Left ventricle myocardium superior (tissue), 1 donor: Measurements from ENCODE around the gene KCNQ1. TPM values are rescaled to one million over a fixed set of nuclear protein-coding genes. Genes with fewer than 3 reads are reported as not detected.

Source experiments
- ATAC-seq: fragments of 200-7000 bp; cut with Tn5 transposase; one replicate; pipeline ENCODE4 v1.9.1; 2020; ENCODE audit warnings: mild to moderate bottlenecking, moderate library complexity
- DNase-seq: peaks from one replicate; pipeline ENCODE4 v3.0.0-alpha.2; 2020
- intact Hi-C: fragments of 100-400 bp; cut with micrococcal nuclease; formaldehyde crosslinking; loops from one replicate; pipeline ENCODE4 v1.11.0; 2022
- total RNA-seq: library from RNA; stranded (reverse); fragmentation: NEBNext Ultra II Directional; extraction: Animal tissue kit (Norgen Biotek cat#: 25700); gene quantifications from one replicate; pipeline ENCODE4 v1.2.1, GENCODE V29; 2021
- donor health status: DM: no; HTN: yes; CAD: no; lungs with severe emphysema.

Gene KCNQ1
- total RNA-seq, 1 donor from 2014 or later = 49.7 TPM

- intact Hi-C loops = no loop called here
Measured at GRCh38 chr11:2669634-2670469, 225.0 kb downstream of the KCNQ1 start.

GRCh38 chr11:2670541-2671100 lies 225.8 kb downstream of the KCNQ1 start:
- no peak for DNase-seq
- intact Hi-C loops = no loop called here
- ATAC-seq = no peak

More at GRCh38 chr11:2669634-2670469, 225.0 kb downstream of the KCNQ1 start:
- DNase-seq (no peak), ATAC-seq (no peak)

GRCh38 chr11:2671748-2672147 lies 226.9 kb downstream of the KCNQ1 start:
- DNase-seq (no peak), ATAC-seq (no peak)
- intact Hi-C loops = no loop called here

- DNase-seq (no peak), ATAC-seq (peak; percentile 18)
- intact Hi-C loops = no loop called here
Measured at GRCh38 chr11:2672553-2673249, 227.9 kb downstream of the KCNQ1 start.

GRCh38 chr11:2673250-2673610 lies 228.4 kb downstream of the KCNQ1 start:
- ATAC-seq = no peak
- intact Hi-C loops = no loop called here
- DNase-seq = no peak

- ATAC-seq = no peak
- DNase-seq = no peak
- intact Hi-C loops = no loop called here
Measured at GRCh38 chr11:2673871-2674471, 229.2 kb downstream of the KCNQ1 start.

GRCh38 chr11:2674658-2675131 lies 229.9 kb downstream of the KCNQ1 start:
- intact Hi-C loops = no loop called here
- DNase-seq = no peak
- ATAC-seq = no peak

- DNase-seq (no peak), ATAC-seq (peak; percentile 31)
- intact Hi-C loops = no loop called here
Measured at GRCh38 chr11:2675540-2675939, 230.7 kb downstream of the KCNQ1 start.

- intact Hi-C loops = no loop called here
- no peak for ATAC-seq
- DNase-seq = no peak
Measured at GRCh38 chr11:2677127-2677526, 232.3 kb downstream of the KCNQ1 start.

GRCh38 chr11:2678396-2678795 lies 233.6 kb downstream of the KCNQ1 start:
- intact Hi-C loops = no loop called here
- DNase-seq (no peak), ATAC-seq (no peak)

- intact Hi-C loops = no loop called here
- DNase-seq (no peak), ATAC-seq (no peak)
Measured at GRCh38 chr11:2679011-2679676, 234.3 kb downstream of the KCNQ1 start.

GRCh38 chr11:2681408-2682145 lies 236.8 kb downstream of the KCNQ1 start:
- intact Hi-C loops = no loop called here
- ATAC-seq (no peak), DNase-seq (no peak)

- DNase-seq = no peak
- no peak for ATAC-seq
- intact Hi-C loops = no loop called here
Measured at GRCh38 chr11:2683806-2684205, 239.0 kb downstream of the KCNQ1 start.

GRCh38 chr11:2684581-2684980 lies 239.8 kb downstream of the KCNQ1 start:
- no peak for ATAC-seq
- intact Hi-C loops = no loop called here
- no peak for DNase-seq

- DNase-seq (no peak), ATAC-seq (no peak)
- intact Hi-C loops = no loop called here
Measured at GRCh38 chr11:2685051-2685450, 240.2 kb downstream of the KCNQ1 start.

GRCh38 chr11:2685566-2686359 lies 241.0 kb downstream of the KCNQ1 start:
- intact Hi-C loops = no loop called here
- no peak for DNase-seq
- no peak for ATAC-seq

GRCh38 chr11:2686360-2687222 lies 241.8 kb downstream of the KCNQ1 start:
- no peak for DNase-seq
- ATAC-seq = no peak
- intact Hi-C loops = no loop called here
